ENCODE measurements around the gene KAT14.
"Not testable (repeated sequence)": the region's sequence is repeated elsewhere in the genome, so short reads cannot be mapped to it uniquely, and the experiment has no call there.

KAT14 gene

GRCh38 chr20:18137412-18138265 lies at the start of gene KAT14, which contains the start of gene PET117:
Gene KAT14 (plus strand): TSS chr20:18137863. CDS start chr20:18142661, 4,798 bp downstream.
Gene PET117 (plus strand): TSS chr20:18137863. CDS start chr20:18137956, 93 bp downstream.
- DNase-seq (ENCODE audit: low spot score) = peak; percentile 75

- not testable (repeated sequence) for DNase-seq (ENCODE audit: low spot score)
Observed at GRCh38 chr20:18088298-18088697, 49.4 kb upstream of the KAT14 start.

- not testable (repeated sequence) for DNase-seq (ENCODE audit: low spot score)
Observed at GRCh38 chr20:18088841-18089240, 48.8 kb upstream of the KAT14 start.

GRCh38 chr20:18090044-18090443 lies 47.6 kb upstream of the KAT14 start:
- DNase-seq (ENCODE audit: low spot score) = no peak

- no peak for DNase-seq (ENCODE audit: low spot score)
Observed at GRCh38 chr20:18090477-18090876, 47.2 kb upstream of the KAT14 start.

GRCh38 chr20:18091623-18092022 lies 46.0 kb upstream of the KAT14 start:
- DNase-seq (ENCODE audit: low spot score) = no peak

GRCh38 chr20:18092890-18093289 lies 44.8 kb upstream of the KAT14 start:
- no peak for DNase-seq (ENCODE audit: low spot score)

- no peak for DNase-seq (ENCODE audit: low spot score)
Observed at GRCh38 chr20:18093388-18093787, 44.3 kb upstream of the KAT14 start.

- DNase-seq (ENCODE audit: low spot score) = no peak
Observed at GRCh38 chr20:18094191-18094590, 43.5 kb upstream of the KAT14 start.

- DNase-seq (ENCODE audit: low spot score) = not testable (repeated sequence)
Observed at GRCh38 chr20:18100569-18100968, 37.1 kb upstream of the KAT14 start.

GRCh38 chr20:18101125-18101810 lies 36.4 kb upstream of the KAT14 start:
- no peak for DNase-seq (ENCODE audit: low spot score)

GRCh38 chr20:18103497-18103896 lies 34.2 kb upstream of the KAT14 start:
- no peak for DNase-seq (ENCODE audit: low spot score)

- no peak for DNase-seq (ENCODE audit: low spot score)
Observed at GRCh38 chr20:18108326-18108725, 29.3 kb upstream of the KAT14 start.

GRCh38 chr20:18128574-18128973 lies 9.1 kb upstream of the KAT14 start:
- DNase-seq (ENCODE audit: low spot score) = not testable (repeated sequence)

- no peak for DNase-seq (ENCODE audit: low spot score)
Observed at GRCh38 chr20:18132663-18133062, 5.0 kb upstream of the KAT14 start.

- no peak for DNase-seq (ENCODE audit: low spot score)
Observed at GRCh38 chr20:18133962-18134361, 3.7 kb upstream of the KAT14 start.

GRCh38 chr20:18138266-18138582 lies 561 bp downstream of the KAT14 start:
- DNase-seq (ENCODE audit: low spot score) = no peak

- DNase-seq (ENCODE audit: low spot score) = peak; percentile 25
Observed at GRCh38 chr20:18138639-18139583, 1.2 kb downstream of the KAT14 start.

- no peak for DNase-seq (ENCODE audit: low spot score)
Observed at GRCh38 chr20:18139832-18140231, 2.2 kb downstream of the KAT14 start.

GRCh38 chr20:18144541-18145099 lies 7.0 kb downstream of the KAT14 start:
- no peak for DNase-seq (ENCODE audit: low spot score)

- DNase-seq (ENCODE audit: low spot score) = no peak
Observed at GRCh38 chr20:18154342-18154741, 16.7 kb downstream of the KAT14 start.

- no peak for DNase-seq (ENCODE audit: low spot score)
Observed at GRCh38 chr20:18156045-18156444, 18.4 kb downstream of the KAT14 start.

Data from COLO829 (cell line).